Esophagus squamous epithelium (tissue), 5 donors: ENCODE data around the gene EPHA3. TPM values are rescaled to one million over a fixed set of nuclear protein-coding genes. Genes with fewer than 3 reads are reported as not detected.

ENCODE experiments used
- DNase-seq: peaks from one replicate; lab custom pipeline; 2025; lab: John Stamatoyannopoulos, UW
- H3K27ac ChIP-seq, 4 donors: fragments of 200-600 bp; sonication (generic); one replicate each; pipeline ENCODE4 v1.5.1; 2016 to 2019; ENCODE audit warnings: mild to moderate bottlenecking in 1 of 4
- H3K27me3 ChIP-seq, 4 donors: fragments of 200-600 bp; sonication (generic); 1 replicate in 3 of 4; 2 replicates in 1 of 4; pipeline versions ENCODE4 v1.5.1 to v1.6.0; 2017 to 2021; ENCODE audit warnings: antibody characterized with exemption in 1 of 4
- H3K36me3 ChIP-seq, 3 donors: fragments of 200-600 bp; sonication (generic); one replicate each; pipeline ENCODE4 v1.5.1; 2016 to 2019
- H3K4me1 ChIP-seq, 3 donors: fragments of 200-600 bp; sonication (generic); one replicate each; pipeline ENCODE4 v1.5.1; 2017 to 2019
- H3K4me3 ChIP-seq, 4 donors: fragments of 200-600 bp; sonication (generic); 1 replicate in 3 of 4; 2 replicates in 1 of 4; pipeline ENCODE4 v1.5.1; 2016 to 2019; ENCODE audit warnings: mild to moderate bottlenecking in 2 of 4, moderate library complexity in 1 of 4
- H3K9me3 ChIP-seq, 3 donors: fragments of 200-600 bp; sonication (generic); one replicate each; pipeline ENCODE4 v1.5.1; 2016 to 2019
- CTCF ChIP-seq, 6 experiments: fragments of 450-650 bp in 4 of 6; fragments of 200-600 bp in 2 of 6; sonication (generic) in 2 of 6; IDR thresholded peaks; one replicate each; pipeline ENCODE4 v1.5.1; 2016 to 2019; ENCODE audit warnings: antibody characterized with exemption in 6 of 6, mild to moderate bottlenecking in 4 of 6, moderate library complexity in 4 of 6
- POLR2A ChIP-seq, 4 donors: fragments of 450-650 bp; IDR thresholded peaks; one replicate each; pipeline ENCODE4 v1.6.1; 2017; ENCODE audit warnings: antibody characterized with exemption in 4 of 4, mild to moderate bottlenecking in 4 of 4, moderate library complexity in 3 of 4
- WGBS, 2 donors: methylation state at CpG; one replicate each; pipeline ENCODE4 v1.1.5; 2018; 5-methylcytosine and 5-hydroxymethylcytosine counted together
- intact Hi-C: fragments of 100-400 bp; cut with DNase I; formaldehyde crosslinking; loops from one replicate; pipeline ENCODE4 v1.15.0; 2022
- total RNA-seq, 4 donors: library from RNA; depleted of rRNA; stranded (reverse); fragments of >200 nt; gene quantifications; one replicate each; pipeline ENCODE4 v1.1.0, GENCODE V29; 2016
- donor health status: DM: yes; HTN: yes; CAD: no.

EPHA3 gene
- total RNA-seq, 4 donors from 2014 or later, result 0.38 to 3.6 (median 1.4) TPM

DNA sequence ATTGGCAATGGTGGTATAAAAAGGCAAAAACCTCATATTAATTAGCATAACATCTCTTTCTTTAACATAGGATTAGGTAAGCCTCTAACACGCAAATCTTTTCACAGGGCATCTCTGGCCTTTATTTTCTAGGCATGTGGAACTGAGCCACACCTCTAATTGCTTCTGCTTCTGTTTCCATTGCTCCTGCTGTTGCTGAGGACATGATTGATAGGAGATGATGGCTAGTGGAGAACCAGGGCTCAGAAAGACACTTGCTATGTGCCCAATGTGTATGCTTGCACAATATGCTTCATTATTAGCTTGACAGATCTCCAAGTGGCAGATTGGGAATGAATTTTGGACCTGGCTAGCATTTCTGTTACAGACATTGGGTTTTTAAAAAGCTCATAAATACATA is 114.5 kb downstream of the EPHA3 start:
- DNase-seq, result no peak

GRCh38 chr3:89223188-89223587 is 115.8 kb downstream of the EPHA3 start:
- DNase-seq, result no peak
- Histone ChIP-seq H3K27me3 (no peaks in the 10 kb centered on the region), H3K36me3 (no peaks in the 10 kb centered on the region), H3K4me3 (no peak overlapping the region), H3K4me1 (peaks cover 0 to 11% (median 4%) of the 10 kb centered on the region in 3 donors), H3K27ac (no peak overlapping the region), H3K9me3 (no peaks in the 10 kb centered on the region)
- intact Hi-C loops, result no loop called here
- 65 to 66% methylated on average over 6 of the region's 6 CpGs for WGBS, 2 donors
- TF ChIP-seq CTCF (IDR thresholded peaks at IDR 0.05), result no peak
- TF ChIP-seq POLR2A (IDR thresholded peaks at IDR 0.05), result no peak

More for the DNA sequence above, 114.5 kb downstream of the EPHA3 start:
- Histone ChIP-seq H3K4me3 (no peak overlapping the region), H3K27me3 (no peaks in the 10 kb centered on the region), H3K9me3 (no peaks in the 10 kb centered on the region), H3K36me3 (no peaks in the 10 kb centered on the region), H3K4me1 (no peaks in the 10 kb centered on the region), H3K27ac (no peak overlapping the region)
- intact Hi-C loops, result no loop called here
- 71 to 95% methylated on average over 1 of the region's 1 CpG for WGBS, 2 donors
- TF ChIP-seq POLR2A (IDR thresholded peaks at IDR 0.05) (no peak), CTCF (IDR thresholded peaks at IDR 0.05) (no peak)

DNA sequence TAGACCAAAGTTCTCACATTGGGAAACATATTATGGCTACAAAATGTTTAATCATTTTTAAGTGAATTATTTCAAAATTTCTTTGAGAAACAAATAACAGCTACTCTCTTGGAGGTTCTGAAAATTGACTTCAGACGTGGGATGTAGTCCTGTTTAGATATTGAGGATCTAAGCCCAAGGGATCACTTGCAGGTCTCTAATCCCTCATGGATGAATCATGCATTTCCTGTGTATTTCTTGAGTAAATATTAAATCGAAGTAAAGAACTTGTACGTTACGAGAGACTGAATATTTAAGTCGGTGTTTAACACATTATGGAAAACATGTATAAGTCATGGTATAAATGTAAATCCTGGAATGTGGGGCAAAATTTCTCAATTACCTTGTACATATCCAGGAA is 119.8 kb downstream of the EPHA3 start:
- no peaks in the 10 kb centered on the region for H3K27me3 ChIP-seq
- H3K4me3 ChIP-seq, result no peak overlapping the region
- TF ChIP-seq POLR2A (IDR thresholded peaks at IDR 0.05), result no peak
- no peak for TF ChIP-seq CTCF (IDR thresholded peaks at IDR 0.05)
- no peak overlapping the region for H3K27ac ChIP-seq
- DNase-seq, result no peak
- intact Hi-C loops, result no loop called here
- H3K4me1 ChIP-seq, result peaks cover 0 to 11% (median 4%) of the 10 kb centered on the region in 3 donors
- no peaks in the 10 kb centered on the region for H3K9me3 ChIP-seq
- no peaks in the 10 kb centered on the region for H3K36me3 ChIP-seq
- 27 to 33% methylated on average over 5 of the region's 5 CpGs for WGBS, 2 donors

GRCh38 chr3:89227634-89228033 is 120.2 kb downstream of the EPHA3 start:
- Histone ChIP-seq H3K9me3 (no peaks in the 10 kb centered on the region), H3K4me1 (peaks cover 0 to 11% (median 4%) of the 10 kb centered on the region in 3 donors), H3K27me3 (no peaks in the 10 kb centered on the region), H3K4me3 (no peak overlapping the region), H3K27ac (no peak overlapping the region), H3K36me3 (no peaks in the 10 kb centered on the region)
- DNase-seq, result no peak
- TF ChIP-seq CTCF (IDR thresholded peaks at IDR 0.05) (no peak), POLR2A (IDR thresholded peaks at IDR 0.05) (no peak)
- intact Hi-C loops, result no loop called here
- WGBS, 2 donors, result 13 to 17% methylated on average over 2 of the region's 2 CpGs

- TF ChIP-seq CTCF (IDR thresholded peaks at IDR 0.05), result no peak
- no peak for TF ChIP-seq POLR2A (IDR thresholded peaks at IDR 0.05)
- no peak overlapping the region for H3K4me3 ChIP-seq
- H3K9me3 ChIP-seq, result no peaks in the 10 kb centered on the region
- H3K36me3 ChIP-seq, result no peaks in the 10 kb centered on the region
- H3K27ac ChIP-seq, result no peak overlapping the region
- WGBS, 2 donors, result 83 to 100% methylated on average over 2 of the region's 2 CpGs
- H3K27me3 ChIP-seq, result no peaks in the 10 kb centered on the region
- peaks cover 0 to 11% (median 4%) of the 10 kb centered on the region in 3 donors for H3K4me1 ChIP-seq
- intact Hi-C loops, result no loop called here
- DNase-seq, result no peak
Measured at GRCh38 chr3:89232155-89232554, 124.7 kb downstream of the EPHA3 start.
